Activated effector memory CD4-positive, alpha-beta T cell treated with Interleukin-2 at 50 U/mL for 16 hours (primary cell): Measurements from ENCODE around the gene HS3ST2.
"Not testable (repeated sequence)": the region's sequence is repeated elsewhere in the genome, so short reads cannot be mapped to it uniquely, and the experiment has no call there.

Experiments used
- DNase-seq: peaks from one replicate; pipeline ENCODE4 v3.0.0-alpha.2; 2020

The HS3ST2 gene

GRCh38 chr16:22814711-22815105, 746 bp downstream of the HS3ST2 start:
- no peak for DNase-seq

GRCh38 chr16:22815863-22816262, 1.9 kb downstream of the HS3ST2 start:
- DNase-seq: no peak

- no peak for DNase-seq
Measured at GRCh38 chr16:22816475-22816874, 2.5 kb downstream of the HS3ST2 start.

- DNase-seq: not testable (repeated sequence)
Measured at GRCh38 chr16:22818736-22819135, 4.8 kb downstream of the HS3ST2 start.

GRCh38 chr16:22838681-22839080, 24.7 kb downstream of the HS3ST2 start:
- DNase-seq: no peak

- not testable (repeated sequence) for DNase-seq
Measured at GRCh38 chr16:22842031-22842430, 28.1 kb downstream of the HS3ST2 start.

- DNase-seq: no peak
Measured at GRCh38 chr16:22843122-22843521, 29.2 kb downstream of the HS3ST2 start.

GRCh38 chr16:22843856-22844255, 29.9 kb downstream of the HS3ST2 start:
- DNase-seq: no peak

GRCh38 chr16:22844416-22844815, 30.5 kb downstream of the HS3ST2 start:
- no peak for DNase-seq

- DNase-seq: no peak
Measured at GRCh38 chr16:22847100-22847499, 33.1 kb downstream of the HS3ST2 start.

- no peak for DNase-seq
Measured at GRCh38 chr16:22847690-22848089, 33.7 kb downstream of the HS3ST2 start.

GRCh38 chr16:22848451-22848850, 34.5 kb downstream of the HS3ST2 start:
- DNase-seq: no peak

- no peak for DNase-seq
Measured at GRCh38 chr16:22849517-22849916, 35.6 kb downstream of the HS3ST2 start.

- DNase-seq: no peak
Measured at GRCh38 chr16:22855231-22855630, 41.3 kb downstream of the HS3ST2 start.

- no peak for DNase-seq
Measured at GRCh38 chr16:22857296-22858025, 43.5 kb downstream of the HS3ST2 start.

- no peak for DNase-seq
Measured at GRCh38 chr16:22859925-22860324, 46.0 kb downstream of the HS3ST2 start.

- DNase-seq: no peak
Measured at GRCh38 chr16:22861580-22861979, 47.6 kb downstream of the HS3ST2 start.

GRCh38 chr16:22862046-22862445, 48.1 kb downstream of the HS3ST2 start:
- DNase-seq: no peak

GRCh38 chr16:22864375-22864774, 50.4 kb downstream of the HS3ST2 start:
- no peak for DNase-seq

- no peak for DNase-seq
Measured at GRCh38 chr16:22868593-22869224, 54.7 kb downstream of the HS3ST2 start.

GRCh38 chr16:22871861-22872260, 57.9 kb downstream of the HS3ST2 start:
- DNase-seq: no peak

GRCh38 chr16:22874394-22874793, 60.4 kb downstream of the HS3ST2 start:
- DNase-seq: no peak

GRCh38 chr16:22878955-22879354, 65.0 kb downstream of the HS3ST2 start:
- no peak for DNase-seq

GRCh38 chr16:22879466-22879865, 65.5 kb downstream of the HS3ST2 start:
- DNase-seq: no peak

- no peak for DNase-seq
Measured at GRCh38 chr16:22882981-22883380, 69.0 kb downstream of the HS3ST2 start.
